OCI-LY3 (cell line): Measurements from ENCODE around the gene GGT1.

Experiments used
- CTCF ChIP-seq: fragments of 200-600, 300-600 bp; sonication (generic); IDR thresholded peaks from 2 replicates; pipeline ENCODE4 v1.5.1; 2014; ENCODE audit warnings: antibody characterized with exemption, low read length, low read depth
- EZH2phosphoT487 ChIP-seq: fragments of 200-600 bp; shearing (Covaris generic); IDR thresholded peaks from 2 replicates; pipeline ENCODE4 v1.6.1; 2018; ENCODE audit warnings: antibody characterized with exemption, mixed run types, low read depth

GRCh38 chr22:24591286-24591830 lies 11.6 kb upstream of the GGT1 start:
- TF ChIP-seq CTCF (no peak), EZH2phosphoT487 (no peak)
